ENCODE measurements around the gene KIF1A. TPM values are rescaled to one million over a fixed set of nuclear protein-coding genes. Genes with fewer than 3 reads are reported as not detected.

KIF1A gene
- polyA plus RNA-seq, 1 experiment, result not detected

DNA sequence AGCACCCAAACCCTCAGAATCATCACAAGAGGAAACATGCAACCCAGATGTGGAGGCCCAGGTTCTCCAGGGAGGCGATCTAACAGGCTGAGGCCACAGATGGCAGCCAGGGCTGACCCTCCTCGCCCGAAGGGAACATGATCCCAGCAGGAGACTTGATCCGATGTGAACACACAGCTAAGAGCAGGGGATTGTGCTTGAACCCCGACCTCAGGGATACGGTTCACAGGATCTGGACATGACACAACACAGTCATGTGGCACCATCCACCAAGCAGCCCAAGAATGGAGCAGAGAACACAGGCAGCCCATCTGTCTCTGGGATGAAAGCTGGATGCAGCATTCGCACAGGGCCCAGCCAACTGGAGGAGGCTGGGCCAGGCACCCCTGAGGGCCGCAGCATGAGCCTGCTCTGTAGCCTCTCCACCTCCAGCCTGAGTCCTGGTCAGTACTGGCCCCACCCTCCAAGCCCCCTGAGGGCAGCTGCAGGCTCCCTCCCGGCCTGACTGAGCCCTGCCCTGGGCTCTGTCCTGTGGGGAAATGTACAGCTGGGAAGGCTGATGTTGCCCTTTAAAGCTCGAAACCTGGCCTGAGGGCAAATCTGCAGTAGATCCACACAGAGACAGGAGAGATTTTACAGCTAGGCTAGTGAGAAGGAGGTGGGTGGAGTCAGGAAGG is 89.4 kb downstream of the KIF1A start:
- CTCF ChIA-PET, result no interaction called here
- Histone ChIP-seq H3K27me3 (ENCODE audit: control insufficient read depth, insufficient read depth, low read length) (peaks cover 15% of the 10 kb centered on the region), H3K4me3 (ENCODE audit: low read depth, low read length) (no peak overlapping the region), H3K27ac (ENCODE audit: low read depth, low read length) (no peak overlapping the region), H3K9me3 (ENCODE audit: control insufficient read depth, insufficient read depth, low read length) (no peaks in the 10 kb centered on the region; the same call in 1 of the 2 replicates)
- no peak for TF ChIP-seq CTCF (IDR thresholded peaks at IDR 0.05; ENCODE audit: low read depth, low read length)
- POLR2A ChIA-PET, result interaction anchor here (0.6 kb wide), 1 partner anchor 13 kb away, joined by 4 read pairs; no protein-coding TSS in a partner anchor
- DNase-seq (ENCODE audit: low read depth, low spot score), result no peak

DNA sequence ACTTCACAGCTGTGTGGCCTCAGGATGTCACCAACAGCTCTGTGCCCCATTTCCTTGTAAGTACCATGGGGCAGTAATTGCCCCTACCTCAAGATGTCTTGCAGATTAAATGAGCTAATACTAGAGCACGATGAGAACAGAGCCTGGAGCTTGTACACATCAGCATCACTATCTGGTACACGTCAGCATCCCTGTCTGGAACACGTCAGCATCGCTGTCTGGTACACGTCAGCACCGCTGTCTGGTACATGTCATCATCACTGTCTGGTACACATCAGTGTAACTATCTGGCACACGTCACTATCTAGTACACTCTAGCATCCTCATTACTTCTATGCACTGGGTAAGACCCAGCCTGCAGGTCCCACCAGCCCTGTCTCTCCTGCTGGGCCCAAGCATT is 91.2 kb downstream of the KIF1A start:
- Histone ChIP-seq H3K27ac (ENCODE audit: low read depth, low read length) (no peak overlapping the region), H3K9me3 (ENCODE audit: control insufficient read depth, insufficient read depth, low read length) (no peaks in the 10 kb centered on the region; the same call in 1 of the 2 replicates), H3K27me3 (ENCODE audit: control insufficient read depth, insufficient read depth, low read length) (peaks cover 15% of the 10 kb centered on the region), H3K4me3 (ENCODE audit: low read depth, low read length) (no peak overlapping the region)
- ChIA-PET CTCF (no interaction called here), POLR2A (no interaction called here)
- TF ChIP-seq CTCF (IDR thresholded peaks at IDR 0.05; ENCODE audit: low read depth, low read length), result no peak
- no peak for DNase-seq (ENCODE audit: low read depth, low spot score)

DNA sequence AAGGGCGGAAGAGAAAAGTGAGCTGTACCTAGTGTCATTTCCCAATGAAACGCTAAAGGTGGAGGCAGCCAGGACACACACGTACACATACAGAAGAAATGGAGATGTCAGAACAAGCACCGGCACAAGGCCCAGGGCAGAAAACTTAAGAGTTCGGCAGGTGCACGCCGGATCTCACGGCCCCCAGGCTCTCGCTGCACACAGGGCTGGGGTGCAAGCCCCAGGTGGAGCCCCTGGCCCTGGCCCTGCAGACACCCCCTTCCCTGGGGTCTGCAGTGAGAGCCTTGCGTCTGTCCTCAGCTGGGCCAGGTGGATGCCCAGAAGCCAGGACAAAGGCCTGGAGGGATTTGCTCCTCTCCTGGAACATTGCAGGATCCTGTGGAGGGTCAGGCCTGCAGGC is 91.7 kb downstream of the KIF1A start:
- POLR2A ChIA-PET, result no interaction called here
- Histone ChIP-seq H3K27ac (ENCODE audit: low read depth, low read length) (no peak overlapping the region), H3K4me3 (ENCODE audit: low read depth, low read length) (no peak overlapping the region), H3K27me3 (ENCODE audit: control insufficient read depth, insufficient read depth, low read length) (peaks cover 15% of the 10 kb centered on the region), H3K9me3 (ENCODE audit: control insufficient read depth, insufficient read depth, low read length) (no peaks in the 10 kb centered on the region; the same call in 1 of the 2 replicates)
- CTCF ChIA-PET, result no interaction called here
- no peak for TF ChIP-seq CTCF (IDR thresholded peaks at IDR 0.05; ENCODE audit: low read depth, low read length)
- DNase-seq (ENCODE audit: low read depth, low spot score), result no peak

DNA sequence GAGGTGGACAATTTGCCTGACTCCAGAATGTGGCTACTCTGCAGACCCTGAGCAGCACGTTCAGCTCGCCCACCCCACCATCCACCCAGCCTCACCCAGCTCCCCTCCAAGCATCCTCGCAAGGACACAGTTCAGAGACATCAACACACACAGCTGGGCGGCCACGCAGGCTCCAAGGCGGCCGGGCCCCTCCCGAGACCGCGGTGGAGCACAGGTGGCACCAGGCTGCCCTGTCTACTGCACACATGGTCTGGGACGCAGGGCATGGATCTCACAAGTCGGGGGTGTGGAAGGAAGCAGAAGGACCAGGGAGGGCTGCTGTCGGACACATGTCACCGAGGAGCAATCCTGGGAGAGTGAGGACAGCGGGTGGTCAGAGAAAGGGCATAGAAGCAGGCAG is 92.1 kb downstream of the KIF1A start:
- TF ChIP-seq CTCF (IDR thresholded peaks at IDR 0.05; ENCODE audit: low read depth, low read length), result no peak
- Histone ChIP-seq H3K27me3 (ENCODE audit: control insufficient read depth, insufficient read depth, low read length) (peaks cover 15% of the 10 kb centered on the region), H3K4me3 (ENCODE audit: low read depth, low read length) (no peak overlapping the region), H3K9me3 (ENCODE audit: control insufficient read depth, insufficient read depth, low read length) (no peaks in the 10 kb centered on the region; the same call in 1 of the 2 replicates), H3K27ac (ENCODE audit: low read depth, low read length) (no peak overlapping the region)
- CTCF ChIA-PET, result no interaction called here
- POLR2A ChIA-PET, result no interaction called here
- no peak for DNase-seq (ENCODE audit: low read depth, low spot score)

GRCh38 chr2:240727439-240727838 is 92.6 kb downstream of the KIF1A start:
- Histone ChIP-seq H3K9me3 (ENCODE audit: control insufficient read depth, insufficient read depth, low read length) (no peaks in the 10 kb centered on the region; the same call in 1 of the 2 replicates), H3K4me3 (ENCODE audit: low read depth, low read length) (no peak overlapping the region), H3K27me3 (ENCODE audit: control insufficient read depth, insufficient read depth, low read length) (peaks cover 15% of the 10 kb centered on the region), H3K27ac (ENCODE audit: low read depth, low read length) (no peak overlapping the region)
- ChIA-PET CTCF (no interaction called here), POLR2A (no interaction called here)
- DNase-seq (ENCODE audit: low read depth, low spot score), result no peak
- no peak for TF ChIP-seq CTCF (IDR thresholded peaks at IDR 0.05; ENCODE audit: low read depth, low read length)

Data from AG04450 (cell line).